GM12875 (cell line): Measurements from ENCODE around the gene PARD3B.

Source experiments
- H3K4me3 ChIP-seq: one replicate; pipeline ENCODE4 v1.5.1; 2011; ENCODE audit warnings: low read depth, low read length, control low read depth
- CTCF ChIP-seq: IDR thresholded peaks from 2 replicates; pipeline ENCODE4 v1.5.1; 2011; ENCODE audit warnings: low read depth, mild to moderate bottlenecking, control low read depth, inconsistent platforms, low read length, moderate library complexity, borderline replicate concordance; ENCODE audit not compliant: insufficient read depth

Gene PARD3B

GRCh38 chr2:205650450-205650849, 1105.2 kb downstream of the PARD3B start:
- H3K4me3 ChIP-seq = no peak overlapping the region
- no peak for TF ChIP-seq CTCF

DNA sequence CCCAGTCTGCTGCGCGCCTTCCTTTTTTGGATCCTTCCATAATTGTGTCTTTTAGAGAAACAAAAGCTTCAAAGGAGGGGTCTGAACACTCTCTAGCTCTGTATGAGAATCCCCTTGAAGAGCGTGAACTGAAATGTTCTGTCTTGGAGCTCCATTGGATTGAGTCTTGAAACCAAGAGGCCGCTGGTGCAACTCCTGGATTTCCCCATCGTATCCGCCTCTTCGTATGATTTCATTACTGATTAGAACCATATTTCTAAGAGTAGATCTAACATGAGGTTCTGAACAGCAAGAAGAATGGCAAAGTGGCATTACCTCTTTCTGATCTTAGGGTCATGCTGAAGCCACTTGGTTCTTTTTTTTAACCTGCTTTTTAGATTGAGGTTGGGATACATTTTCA, 1105.7 kb downstream of the PARD3B start:
- no peak for TF ChIP-seq CTCF
- H3K4me3 ChIP-seq = no peak overlapping the region

GRCh38 chr2:205651719-205652118, 1106.4 kb downstream of the PARD3B start:
- H3K4me3 ChIP-seq = no peak overlapping the region
- TF ChIP-seq CTCF = no peak

GRCh38 chr2:205654878-205655605, 1109.8 kb downstream of the PARD3B start:
- TF ChIP-seq CTCF = no peak
- H3K4me3 ChIP-seq = no peak overlapping the region

DNA sequence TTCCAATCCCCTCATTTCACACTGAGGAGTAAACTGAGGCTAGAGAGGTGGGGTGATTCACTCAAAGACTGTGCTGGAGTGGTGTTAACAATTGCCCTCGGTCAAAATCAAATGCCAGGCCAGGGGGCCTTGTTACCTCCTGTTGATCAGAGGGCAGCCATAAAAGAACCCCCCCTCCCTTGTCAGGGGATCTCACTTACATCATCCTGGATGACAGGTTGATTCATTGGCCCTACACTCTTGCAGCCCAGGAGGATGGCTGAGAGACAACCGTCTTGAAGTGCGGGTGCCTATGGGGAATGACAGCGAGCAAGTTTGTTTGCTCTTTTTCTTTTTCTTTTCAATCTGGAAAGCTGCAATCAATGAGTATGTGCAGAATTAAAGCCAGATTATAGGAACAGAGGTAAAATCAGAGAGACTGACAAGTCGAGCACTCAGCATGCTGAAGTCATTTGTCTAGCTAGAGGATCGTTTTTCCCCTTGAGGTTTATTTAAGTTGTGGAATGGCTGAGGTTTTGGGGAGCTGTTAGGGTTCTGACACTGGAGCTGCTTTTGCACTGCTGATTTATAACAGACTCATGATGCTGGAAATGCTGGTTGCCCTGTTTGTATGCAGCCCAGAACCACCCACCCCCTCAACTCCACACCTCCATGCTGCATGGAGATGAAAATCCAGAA, 1110.6 kb downstream of the PARD3B start:
- H3K4me3 ChIP-seq = no peak overlapping the region
- TF ChIP-seq CTCF = no peak

DNA sequence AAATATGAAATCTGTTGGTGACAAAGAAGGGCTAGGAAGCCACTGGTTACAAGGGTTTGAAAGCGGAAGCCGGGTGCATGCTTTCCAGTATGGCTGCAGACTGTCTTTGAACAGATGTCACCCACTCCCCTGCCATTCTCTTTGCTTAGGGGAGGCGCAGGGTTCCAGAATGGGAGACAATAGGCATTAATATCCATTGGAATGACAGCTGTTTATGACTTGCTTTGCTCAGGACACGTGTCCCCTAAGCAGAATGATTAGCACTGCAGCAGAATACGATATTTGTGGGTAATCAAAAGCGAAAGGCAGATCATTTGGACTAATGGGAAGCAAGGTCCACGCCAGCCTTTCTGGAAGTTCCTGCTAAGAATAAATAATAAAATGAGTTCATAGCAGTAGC, 1111.2 kb downstream of the PARD3B start:
- H3K4me3 ChIP-seq = no peak overlapping the region
- no peak for TF ChIP-seq CTCF

DNA sequence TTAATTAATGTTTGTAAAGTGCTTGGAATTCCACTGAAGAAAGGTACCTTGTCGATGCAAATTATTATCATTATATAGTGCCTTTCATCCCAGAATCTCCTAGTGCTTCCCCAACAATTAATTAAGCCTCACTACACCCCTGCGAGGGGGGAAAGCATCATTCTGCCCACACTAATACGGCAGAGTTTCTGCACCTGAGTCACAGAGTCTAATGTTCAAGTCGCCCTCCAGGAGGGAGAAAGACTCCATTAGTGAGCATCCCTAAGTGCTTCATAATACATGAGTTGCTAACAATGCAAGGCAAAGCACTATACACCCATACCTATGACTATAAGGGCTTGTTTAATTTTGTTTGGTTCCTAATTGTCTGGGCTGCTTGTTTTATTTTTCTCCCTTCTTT, 1111.7 kb downstream of the PARD3B start:
- H3K4me3 ChIP-seq = no peak overlapping the region
- no peak for TF ChIP-seq CTCF
